HG03354 (cell line): ENCODE results near the gene TEX26.

ENCODE experiments used
- ATAC-seq: cut with Tn5 transposase; IDR thresholded peaks from one replicate; pipeline ENCODE4 v1.9.1; 2021; ENCODE audit warnings: mild to moderate bottlenecking; ENCODE audit not compliant: unreplicated experiment, poor library complexity, severe bottlenecking

The TEX26 gene

GRCh38 chr13:30932481-30933353, at the start of gene TEX26:
Gene TEX26 (plus strand): TSS chr13:30932656. CDS start chr13:30932716, 60 bp downstream.
- no peak for ATAC-seq

- ATAC-seq: no peak
Observed at GRCh38 chr13:30882996-30883766, 49.3 kb upstream of the TEX26 start.

- ATAC-seq: no peak
Observed at GRCh38 chr13:30884543-30884942, 47.9 kb upstream of the TEX26 start.

- ATAC-seq: no peak
Observed at GRCh38 chr13:30889196-30889690, 43.2 kb upstream of the TEX26 start.

GRCh38 chr13:30892966-30893365, 39.5 kb upstream of the TEX26 start:
- ATAC-seq: no peak

- ATAC-seq: no peak
Observed at GRCh38 chr13:30895773-30896172, 36.7 kb upstream of the TEX26 start.

- ATAC-seq: no peak
Observed at GRCh38 chr13:30898070-30898469, 34.4 kb upstream of the TEX26 start.

GRCh38 chr13:30898678-30899241, 33.7 kb upstream of the TEX26 start:
- ATAC-seq: no peak

GRCh38 chr13:30900436-30900835, 32.0 kb upstream of the TEX26 start:
- ATAC-seq: no peak

- no peak for ATAC-seq
Observed at GRCh38 chr13:30900952-30901749, 31.3 kb upstream of the TEX26 start.

GRCh38 chr13:30904043-30904442, 28.4 kb upstream of the TEX26 start:
- ATAC-seq: no peak

- no peak for ATAC-seq
Observed at GRCh38 chr13:30905932-30906383, 26.5 kb upstream of the TEX26 start, which contains the start of gene MEDAG. Gene MEDAG (plus strand): TSS chr13:30906271. CDS start chr13:30906516, 245 bp downstream.

- no peak for ATAC-seq
Observed at GRCh38 chr13:30906411-30907051, 25.9 kb upstream of the TEX26 start.

GRCh38 chr13:30907121-30907861, 25.2 kb upstream of the TEX26 start:
- ATAC-seq: no peak

- no peak for ATAC-seq
Observed at GRCh38 chr13:30908416-30908980, 24.0 kb upstream of the TEX26 start.

- ATAC-seq: no peak
Observed at GRCh38 chr13:30910676-30911075, 21.8 kb upstream of the TEX26 start.

GRCh38 chr13:30915691-30916541, 16.5 kb upstream of the TEX26 start:
- ATAC-seq: no peak
